ENCODE results near the gene CNNM2.

CNNM2 gene

DNA sequence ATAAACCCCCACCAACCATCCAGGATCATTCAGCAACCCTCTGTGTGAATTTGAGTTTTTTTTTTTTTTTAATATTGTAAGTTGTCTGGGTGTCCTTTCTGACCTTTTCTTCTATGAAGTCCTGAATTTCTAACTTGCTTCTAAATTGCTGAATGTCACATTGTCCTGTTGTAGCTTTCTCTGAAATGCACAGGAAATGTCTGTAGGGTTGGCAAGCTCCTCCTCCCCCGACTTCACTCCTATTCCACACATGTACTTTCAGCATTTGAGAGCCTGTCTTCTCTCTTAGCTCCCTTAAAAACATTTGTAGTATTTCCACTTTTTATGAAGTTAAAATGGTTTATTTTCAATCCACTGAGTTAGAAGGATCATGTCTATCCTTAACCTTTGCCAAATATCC lies 3.3 kb upstream of the CNNM2 start:
- TF ChIP-seq TAF1 (IDR thresholded peaks at IDR 0.05; ENCODE audit: borderline replicate concordance, insufficient read depth, low read length) (no peak), SIN3A (IDR thresholded peaks at IDR 0.05; ENCODE audit: borderline replicate concordance, insufficient read depth, low read length) (no peak), FOXP2 (optimal IDR thresholded peaks at IDR 0.05; ENCODE audit: borderline replicate concordance, extremely low read depth, extremely low read length, insufficient read depth) (no peak)
- TF ChIP-seq, protein P1, sequence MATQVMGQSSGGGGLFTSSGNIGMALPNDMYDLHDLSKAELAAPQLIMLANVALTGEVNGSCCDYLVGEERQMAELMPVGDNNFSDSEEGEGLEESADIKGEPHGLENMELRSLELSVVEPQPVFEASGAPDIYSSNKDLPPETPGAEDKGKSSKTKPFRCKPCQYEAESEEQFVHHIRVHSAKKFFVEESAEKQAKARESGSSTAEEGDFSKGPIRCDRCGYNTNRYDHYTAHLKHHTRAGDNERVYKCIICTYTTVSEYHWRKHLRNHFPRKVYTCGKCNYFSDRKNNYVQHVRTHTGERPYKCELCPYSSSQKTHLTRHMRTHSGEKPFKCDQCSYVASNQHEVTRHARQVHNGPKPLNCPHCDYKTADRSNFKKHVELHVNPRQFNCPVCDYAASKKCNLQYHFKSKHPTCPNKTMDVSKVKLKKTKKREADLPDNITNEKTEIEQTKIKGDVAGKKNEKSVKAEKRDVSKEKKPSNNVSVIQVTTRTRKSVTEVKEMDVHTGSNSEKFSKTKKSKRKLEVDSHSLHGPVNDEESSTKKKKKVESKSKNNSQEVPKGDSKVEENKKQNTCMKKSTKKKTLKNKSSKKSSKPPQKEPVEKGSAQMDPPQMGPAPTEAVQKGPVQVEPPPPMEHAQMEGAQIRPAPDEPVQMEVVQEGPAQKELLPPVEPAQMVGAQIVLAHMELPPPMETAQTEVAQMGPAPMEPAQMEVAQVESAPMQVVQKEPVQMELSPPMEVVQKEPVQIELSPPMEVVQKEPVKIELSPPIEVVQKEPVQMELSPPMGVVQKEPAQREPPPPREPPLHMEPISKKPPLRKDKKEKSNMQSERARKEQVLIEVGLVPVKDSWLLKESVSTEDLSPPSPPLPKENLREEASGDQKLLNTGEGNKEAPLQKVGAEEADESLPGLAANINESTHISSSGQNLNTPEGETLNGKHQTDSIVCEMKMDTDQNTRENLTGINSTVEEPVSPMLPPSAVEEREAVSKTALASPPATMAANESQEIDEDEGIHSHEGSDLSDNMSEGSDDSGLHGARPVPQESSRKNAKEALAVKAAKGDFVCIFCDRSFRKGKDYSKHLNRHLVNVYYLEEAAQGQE (IDR thresholded peaks at IDR 0.05; ENCODE audit: insufficient read depth in 1 of 2, low read depth in 2 of 2, low read length in 2 of 2) = no peak

DNA sequence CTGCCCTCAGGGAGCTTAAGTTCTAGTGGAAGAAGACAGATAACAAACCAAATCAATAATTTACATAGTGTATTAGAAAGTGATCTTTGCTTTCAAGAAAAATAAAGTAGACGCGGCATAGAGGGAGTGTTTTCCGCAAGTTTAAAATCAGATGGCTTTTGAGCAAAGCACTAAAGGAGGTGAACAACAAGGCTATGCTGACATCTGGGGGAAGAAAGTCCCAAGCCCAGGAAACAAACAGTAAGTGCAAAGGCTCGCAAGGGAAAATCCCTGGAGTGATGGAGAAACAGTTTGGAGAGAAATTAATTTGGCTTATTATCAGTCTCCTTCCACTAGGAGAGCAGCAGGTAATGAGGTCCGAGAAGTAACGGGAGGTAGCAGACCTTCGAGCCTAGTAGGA lies 1.9 kb upstream of the CNNM2 start:
- TF ChIP-seq, protein P1 (IDR thresholded peaks at IDR 0.05; ENCODE audit: insufficient read depth in 1 of 2, low read depth in 2 of 2, low read length in 2 of 2) = no peak
- TF ChIP-seq FOXP2 (optimal IDR thresholded peaks at IDR 0.05; ENCODE audit: borderline replicate concordance, extremely low read depth, extremely low read length, insufficient read depth) (no peak), SIN3A (IDR thresholded peaks at IDR 0.05; ENCODE audit: borderline replicate concordance, insufficient read depth, low read length) (no peak)

DNA sequence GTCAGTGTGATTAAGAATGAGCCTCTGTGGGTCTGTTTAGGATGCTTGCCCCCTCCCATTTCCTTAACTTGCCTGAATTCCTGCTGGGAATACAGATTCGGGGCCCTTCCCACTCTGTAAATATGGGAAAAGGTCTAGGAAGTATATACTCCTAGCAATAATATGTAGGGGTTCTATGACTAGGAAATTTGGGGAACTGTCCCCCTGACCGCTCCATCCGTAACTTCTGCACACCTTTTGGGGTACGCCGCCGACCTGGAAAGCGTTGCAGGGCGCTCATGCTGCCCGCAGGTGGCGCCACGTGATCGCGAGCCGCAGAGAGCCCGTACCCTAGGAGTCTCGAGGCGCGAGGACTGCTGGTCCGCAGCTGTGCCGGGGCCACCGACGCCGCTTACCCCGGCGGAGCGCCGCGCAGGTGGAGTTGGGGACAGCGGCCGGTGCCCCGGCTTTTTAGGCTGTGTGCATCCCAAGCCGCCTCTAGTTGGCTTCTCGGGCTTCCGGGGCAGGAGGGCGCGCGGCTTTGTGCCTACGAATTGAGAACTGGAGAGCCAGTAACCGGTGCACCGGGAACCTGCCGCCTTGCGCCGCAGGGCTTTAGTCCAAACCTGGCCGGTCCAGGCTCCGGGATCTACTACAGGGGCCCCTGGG lies 656 bp upstream of the CNNM2 start:
- TF ChIP-seq SIN3A (IDR thresholded peaks at IDR 0.05; ENCODE audit: borderline replicate concordance, insufficient read depth, low read length) = no peak
- no peak for TF ChIP-seq FOXP2 (optimal IDR thresholded peaks at IDR 0.05; ENCODE audit: borderline replicate concordance, extremely low read depth, extremely low read length, insufficient read depth)
- TF ChIP-seq, protein P1 (IDR thresholded peaks at IDR 0.05; ENCODE audit: insufficient read depth in 1 of 2, low read depth in 2 of 2, low read length in 2 of 2) = no peak
- no peak for TF ChIP-seq POLR2AphosphoS5 (IDR thresholded peaks at IDR 0.05; ENCODE audit: low read depth, low read length)
- TF ChIP-seq TAF1 (IDR thresholded peaks at IDR 0.05; ENCODE audit: borderline replicate concordance, insufficient read depth, low read length) = no peak

DNA sequence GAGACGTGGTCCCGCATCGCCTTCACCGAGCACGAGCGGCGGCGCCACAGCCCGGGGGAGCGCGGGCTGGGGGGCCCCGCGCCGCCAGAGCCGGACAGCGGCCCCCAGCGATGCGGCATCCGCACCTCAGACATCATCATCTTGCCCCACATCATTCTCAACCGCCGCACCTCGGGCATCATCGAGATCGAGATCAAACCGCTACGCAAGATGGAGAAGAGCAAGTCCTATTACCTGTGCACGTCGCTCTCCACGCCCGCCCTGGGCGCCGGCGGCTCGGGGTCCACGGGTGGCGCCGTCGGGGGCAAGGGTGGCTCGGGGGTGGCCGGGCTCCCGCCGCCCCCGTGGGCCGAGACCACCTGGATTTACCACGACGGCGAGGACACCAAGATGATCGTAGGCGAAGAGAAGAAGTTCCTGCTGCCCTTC lies 737 bp downstream of the CNNM2 start:
- TF ChIP-seq TAF1 (IDR thresholded peaks at IDR 0.05; ENCODE audit: borderline replicate concordance, insufficient read depth, low read length) = no peak
- TF ChIP-seq, protein P1 (IDR thresholded peaks at IDR 0.05; ENCODE audit: insufficient read depth in 1 of 2, low read depth in 2 of 2, low read length in 2 of 2) = no peak
- TF ChIP-seq FOXP2 (optimal IDR thresholded peaks at IDR 0.05; ENCODE audit: borderline replicate concordance, extremely low read depth, extremely low read length, insufficient read depth) = no peak
- TF ChIP-seq POLR2AphosphoS5 (IDR thresholded peaks at IDR 0.05; ENCODE audit: low read depth, low read length) = no peak
- no peak for TF ChIP-seq SIN3A (IDR thresholded peaks at IDR 0.05; ENCODE audit: borderline replicate concordance, insufficient read depth, low read length)

All from PFSK-1 (cell line).